GM18517 (cell line): Measurements from ENCODE around the gene SLC10A3.
"Not testable (repeated sequence)": the region's sequence is repeated elsewhere in the genome, so short reads cannot be mapped to it uniquely, and the experiment has no call there.

Experiments
- ATAC-seq: cut with Tn5 transposase; IDR thresholded peaks from one replicate; pipeline ENCODE4 v1.9.1; 2021; ENCODE audit warnings: mild to moderate bottlenecking, moderate library complexity; ENCODE audit not compliant: unreplicated experiment

SLC10A3 gene

DNA sequence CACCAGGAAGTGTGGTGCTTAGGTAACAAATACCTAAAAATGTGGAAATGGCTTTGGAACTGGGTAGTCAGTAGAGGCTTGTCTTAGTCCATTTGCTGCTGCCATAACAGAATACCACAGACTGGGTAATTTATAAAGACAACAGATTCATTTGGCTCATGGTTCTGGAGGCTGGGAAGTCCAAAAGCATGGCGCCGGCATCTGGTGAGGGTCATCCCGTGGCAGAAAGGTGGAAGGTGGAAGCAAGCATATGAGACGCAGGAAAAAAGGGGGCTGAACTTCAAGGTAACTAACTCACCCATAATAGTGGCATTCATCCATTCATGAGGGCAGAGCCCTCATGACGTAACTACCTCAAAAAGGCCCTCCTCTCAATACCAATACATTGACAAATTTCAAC is 19.0 kb upstream of the SLC10A3 start:
- no peak for ATAC-seq

DNA sequence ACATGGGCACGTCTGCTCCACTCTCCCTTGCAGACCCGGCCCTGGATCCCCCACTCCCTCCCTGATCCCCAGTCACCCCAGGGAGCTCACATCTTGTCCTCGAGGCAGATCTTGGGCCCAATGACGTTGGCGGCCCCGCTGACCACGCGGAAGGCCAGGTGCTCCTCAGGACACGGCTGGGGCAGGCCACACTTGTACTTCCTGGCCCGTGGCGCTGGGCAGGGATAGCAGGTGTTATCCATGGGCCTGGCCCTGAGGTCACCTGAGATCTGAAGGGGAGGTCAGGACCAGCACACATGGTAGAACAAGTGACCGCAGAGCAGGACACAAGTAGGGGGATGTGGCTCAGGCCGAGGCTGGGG is 17.9 kb upstream of the SLC10A3 start:
- ATAC-seq, result no peak

DNA sequence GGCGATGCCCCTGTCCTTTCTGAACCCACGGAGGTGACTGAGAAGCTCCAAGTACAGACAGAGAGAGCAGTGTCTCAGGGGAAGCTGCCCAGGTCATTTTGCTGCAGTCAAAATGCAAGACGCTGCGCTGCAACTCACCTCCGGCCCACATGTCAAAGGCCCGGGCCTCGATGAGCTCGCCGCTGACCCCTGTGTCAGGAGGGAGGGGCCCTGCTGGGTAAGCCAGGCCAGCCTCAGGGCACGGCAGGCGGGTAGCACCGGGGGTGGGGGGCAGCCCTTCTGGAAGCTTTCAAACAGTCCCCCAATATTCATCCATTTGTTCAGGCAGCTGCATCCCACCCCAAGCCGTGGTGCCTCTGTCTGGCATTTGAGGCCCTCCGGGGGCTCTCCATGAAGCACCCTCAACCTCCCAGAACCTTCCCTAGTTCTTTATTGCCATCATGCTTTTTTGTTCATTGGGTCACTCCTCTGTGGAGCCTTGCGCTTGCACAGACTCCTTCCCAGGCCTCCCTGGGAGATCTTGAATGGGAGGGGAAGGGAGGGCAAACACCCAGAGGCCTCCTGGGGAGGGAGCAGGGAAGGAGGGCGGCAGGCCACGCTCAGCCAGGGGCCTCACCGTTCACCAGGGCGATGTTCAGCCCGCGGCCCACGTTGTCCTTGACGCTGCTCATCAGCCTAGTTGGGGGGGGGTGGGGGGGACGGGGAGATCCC is 17.4 kb upstream of the SLC10A3 start:
- ATAC-seq, result no peak

DNA sequence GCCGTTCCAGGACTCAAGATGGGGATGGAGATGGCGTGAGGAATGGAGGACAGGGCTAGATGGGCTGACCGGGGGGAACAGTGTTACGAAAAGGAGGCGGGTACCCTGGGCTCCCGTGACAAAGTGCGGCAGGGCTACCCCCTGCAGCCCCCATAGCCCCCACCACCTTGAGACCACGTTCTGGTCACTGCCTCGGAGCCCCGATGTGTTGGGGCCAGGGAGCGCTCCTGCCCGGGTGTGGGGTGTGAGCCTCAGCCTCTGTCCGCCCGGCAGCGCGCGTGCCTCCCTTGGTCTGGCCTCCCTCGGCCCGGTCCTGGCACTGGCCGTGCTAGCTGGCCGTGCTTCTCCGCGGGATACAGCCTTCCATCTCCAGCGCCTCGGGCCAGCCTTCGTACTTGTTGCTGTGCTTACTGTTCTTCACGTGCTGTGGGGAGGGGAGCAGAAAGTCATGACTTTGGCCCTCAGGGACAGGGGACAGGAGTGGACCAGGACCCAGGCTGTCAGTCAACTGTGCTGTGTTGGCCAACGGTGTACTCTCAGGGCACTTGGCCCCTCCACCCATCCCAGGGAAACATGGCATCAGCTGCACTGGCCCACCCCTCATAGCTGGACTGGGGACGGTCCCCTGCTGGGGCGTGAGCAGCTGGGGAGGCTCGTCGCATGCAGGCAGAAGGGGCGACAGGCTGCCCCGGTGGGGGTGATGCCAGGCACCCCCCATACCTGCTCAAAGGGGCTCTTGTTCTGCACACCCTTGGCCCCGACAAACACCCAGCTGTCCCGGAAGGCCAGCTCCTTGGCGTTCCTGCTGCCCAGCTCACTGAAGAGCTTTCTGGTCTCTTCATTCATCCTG is 16.3 kb upstream of the SLC10A3 start:
- no peak for ATAC-seq

DNA sequence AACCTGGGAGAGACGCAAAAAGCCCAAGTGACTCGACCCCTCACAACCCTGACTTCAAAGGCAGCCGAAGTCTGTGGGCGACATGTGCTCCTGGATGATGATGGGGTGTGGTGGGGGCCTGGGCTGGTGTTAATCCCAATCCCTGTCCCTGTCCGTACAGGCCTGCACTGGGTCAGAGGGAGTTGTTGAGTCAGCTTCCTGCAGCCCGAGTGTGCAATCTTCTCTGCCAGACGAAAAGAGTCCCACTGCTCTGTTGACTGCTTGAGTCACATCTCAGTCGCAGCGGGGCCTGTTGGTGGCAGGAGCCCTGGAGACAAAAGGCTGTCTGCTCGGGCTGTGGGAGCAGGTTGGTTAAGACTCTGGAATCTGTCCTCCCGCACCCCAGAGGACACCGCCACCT is 15.3 kb upstream of the SLC10A3 start:
- ATAC-seq, result no peak

DNA sequence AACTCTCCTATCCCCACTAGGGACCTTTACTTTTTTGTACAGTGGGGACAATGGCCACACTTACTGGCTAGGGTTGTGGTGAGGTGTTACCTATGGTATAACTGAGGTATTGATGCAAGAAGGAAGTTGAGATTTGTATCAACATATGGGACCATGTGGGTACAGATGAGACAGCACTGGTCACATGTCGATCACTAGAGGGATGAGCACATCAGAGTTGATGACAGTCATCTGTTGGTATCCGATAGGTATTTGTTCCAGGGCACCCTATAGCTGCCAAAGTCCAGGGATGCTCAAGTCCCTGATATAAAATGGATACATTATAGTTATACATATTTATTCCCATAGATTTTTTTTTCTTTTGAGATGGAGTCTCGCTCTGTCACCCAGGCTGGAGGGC is 12.6 kb upstream of the SLC10A3 start:
- ATAC-seq, result no peak

DNA sequence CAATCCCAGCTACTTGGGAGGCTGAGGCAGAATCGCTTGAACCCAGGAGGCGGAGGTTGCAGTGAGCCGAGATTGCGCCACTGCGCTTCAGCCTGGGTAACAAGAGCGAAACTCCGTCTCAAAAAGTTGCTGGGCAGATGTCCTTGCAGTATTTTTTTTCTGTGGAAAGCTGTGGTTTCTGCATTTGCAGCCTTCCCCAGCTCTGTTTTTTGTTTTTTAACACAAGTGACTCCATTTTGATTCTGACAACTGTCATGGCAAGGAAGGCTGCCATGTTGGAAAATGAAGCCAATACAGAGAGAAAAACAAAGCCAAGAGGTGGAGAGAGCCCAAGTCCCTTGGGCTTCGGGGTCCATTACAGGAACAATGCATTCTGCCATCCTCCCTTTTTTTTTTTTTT is 11.7 kb upstream of the SLC10A3 start:
- ATAC-seq, result no peak

DNA sequence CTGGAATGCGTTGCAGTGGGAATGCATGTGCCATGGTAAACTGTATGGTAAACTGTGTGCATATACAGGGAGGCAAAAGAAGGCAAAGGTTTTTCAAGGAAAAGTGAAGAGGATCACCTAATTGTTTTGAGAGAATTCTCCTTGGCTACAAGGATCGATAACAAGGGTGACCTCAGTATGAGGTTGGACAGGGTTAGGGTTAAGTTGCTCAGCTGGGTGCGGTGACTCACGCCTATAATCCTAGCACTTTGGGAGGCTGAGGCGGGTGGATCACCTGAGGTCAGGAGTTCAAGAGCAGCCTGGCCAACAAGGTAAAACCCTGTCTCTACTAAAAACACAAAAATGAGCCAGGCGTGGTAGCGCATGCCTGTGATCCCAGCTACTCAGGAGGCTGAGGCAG is 11.0 kb upstream of the SLC10A3 start:
- not testable (repeated sequence) for ATAC-seq

DNA sequence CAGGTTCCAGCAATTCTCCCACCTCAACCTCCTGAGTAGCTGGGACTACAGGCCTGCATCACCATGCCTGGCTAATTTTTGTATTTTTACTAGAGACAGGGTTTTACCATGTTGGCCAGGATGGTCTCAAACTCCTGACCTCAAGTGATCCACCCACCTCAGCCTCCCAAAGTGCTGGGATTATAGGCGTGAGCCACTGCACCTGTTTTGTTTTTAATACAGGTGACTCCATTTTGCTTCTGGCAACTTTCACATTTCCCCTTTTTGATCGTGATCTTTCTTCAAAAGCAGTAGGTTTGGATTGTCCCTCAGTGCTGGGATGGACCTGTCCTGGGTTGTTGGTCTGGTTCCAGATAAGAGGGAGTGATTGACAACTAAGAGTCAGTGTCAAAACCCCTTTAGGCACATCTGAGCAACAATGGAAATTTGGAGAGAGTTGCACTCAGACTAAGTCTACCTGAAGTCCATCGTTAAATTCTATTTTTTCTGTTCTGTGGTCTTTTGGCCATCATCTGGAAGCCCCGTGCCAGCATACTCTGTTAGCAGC is 6.2 kb upstream of the SLC10A3 start:
- ATAC-seq, result not testable (repeated sequence)

DNA sequence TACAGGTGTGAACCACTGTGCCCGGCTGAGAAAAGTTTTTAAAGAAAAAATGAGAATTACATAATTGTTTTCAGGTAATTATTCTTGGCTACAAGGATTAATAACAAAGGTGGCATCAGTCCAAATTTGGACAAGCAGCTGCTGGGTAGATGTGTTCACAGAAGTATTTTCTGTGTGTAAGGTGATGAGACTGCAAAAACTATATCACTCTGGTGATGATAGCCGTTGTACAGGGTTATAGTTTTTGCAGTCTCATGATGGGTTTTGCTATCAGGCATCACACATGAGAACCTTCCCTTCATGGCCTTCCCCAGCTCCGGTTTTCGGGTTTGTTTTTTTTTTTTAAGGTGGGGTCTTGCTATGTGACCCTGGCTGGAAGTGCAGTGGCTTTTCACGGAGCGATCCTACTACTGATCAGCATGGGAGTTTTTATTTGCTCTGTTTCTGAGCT is 5.1 kb upstream of the SLC10A3 start:
- no peak for ATAC-seq

DNA sequence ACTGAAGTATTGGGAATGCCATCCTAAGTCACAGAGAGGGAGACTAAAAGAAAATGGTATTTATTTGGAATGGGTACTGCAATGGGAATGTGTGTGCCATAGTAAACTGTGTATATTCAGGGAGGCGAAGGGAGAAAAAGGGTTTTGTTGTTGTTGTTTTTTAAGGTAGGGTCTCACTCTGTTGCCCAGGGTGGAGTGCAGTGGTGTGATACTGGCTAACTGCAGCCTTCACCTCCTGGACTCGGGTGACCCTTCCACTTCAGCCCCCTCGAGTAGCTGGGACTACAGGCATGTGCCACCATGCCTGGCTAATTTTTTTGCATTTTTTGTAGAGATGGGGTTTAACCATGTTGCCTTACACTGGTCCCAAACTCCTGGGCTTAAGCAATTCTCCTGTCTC is 4.3 kb upstream of the SLC10A3 start:
- ATAC-seq, result no peak

DNA sequence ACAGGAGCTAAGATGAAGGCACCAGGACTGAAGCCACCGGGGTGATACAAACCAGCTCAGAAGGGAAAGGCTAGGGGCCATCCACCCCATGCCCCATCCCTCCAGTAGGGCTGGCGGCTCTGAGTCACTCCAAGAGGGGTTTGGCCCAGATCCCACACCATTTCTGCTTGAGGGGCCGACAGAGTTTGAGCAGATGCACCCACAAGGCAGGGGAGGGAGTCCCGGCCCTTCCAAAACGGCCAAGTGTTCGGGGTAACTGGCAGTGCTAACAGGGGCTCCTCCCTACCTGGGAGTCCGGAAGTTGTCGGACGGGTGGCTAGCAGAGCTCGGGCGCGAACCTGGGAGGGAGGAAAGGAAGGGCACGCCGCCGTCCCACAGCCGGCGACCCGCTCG is 412 bp downstream of the SLC10A3 start:
- peak; percentile 11 for ATAC-seq

DNA sequence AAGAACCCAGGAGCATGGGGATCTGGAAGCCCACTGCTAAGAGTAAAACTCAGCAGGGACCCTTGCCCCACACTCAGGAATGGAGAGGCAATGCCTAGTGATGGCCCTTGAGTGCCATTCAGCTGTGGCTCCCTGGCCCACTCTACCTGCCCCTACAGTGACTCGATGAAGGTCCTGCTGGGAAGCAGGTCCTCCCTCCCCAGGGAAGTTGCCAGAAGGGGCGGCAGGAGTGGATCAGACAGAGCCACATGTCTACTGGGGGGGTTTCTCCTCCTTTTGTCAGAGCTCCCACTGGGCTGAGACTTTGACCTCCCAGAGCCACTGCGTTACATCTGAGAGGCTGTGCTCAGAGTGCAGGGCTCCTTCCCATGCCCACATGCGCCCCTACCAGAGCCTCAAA is 1.2 kb downstream of the SLC10A3 start:
- no peak for ATAC-seq

DNA sequence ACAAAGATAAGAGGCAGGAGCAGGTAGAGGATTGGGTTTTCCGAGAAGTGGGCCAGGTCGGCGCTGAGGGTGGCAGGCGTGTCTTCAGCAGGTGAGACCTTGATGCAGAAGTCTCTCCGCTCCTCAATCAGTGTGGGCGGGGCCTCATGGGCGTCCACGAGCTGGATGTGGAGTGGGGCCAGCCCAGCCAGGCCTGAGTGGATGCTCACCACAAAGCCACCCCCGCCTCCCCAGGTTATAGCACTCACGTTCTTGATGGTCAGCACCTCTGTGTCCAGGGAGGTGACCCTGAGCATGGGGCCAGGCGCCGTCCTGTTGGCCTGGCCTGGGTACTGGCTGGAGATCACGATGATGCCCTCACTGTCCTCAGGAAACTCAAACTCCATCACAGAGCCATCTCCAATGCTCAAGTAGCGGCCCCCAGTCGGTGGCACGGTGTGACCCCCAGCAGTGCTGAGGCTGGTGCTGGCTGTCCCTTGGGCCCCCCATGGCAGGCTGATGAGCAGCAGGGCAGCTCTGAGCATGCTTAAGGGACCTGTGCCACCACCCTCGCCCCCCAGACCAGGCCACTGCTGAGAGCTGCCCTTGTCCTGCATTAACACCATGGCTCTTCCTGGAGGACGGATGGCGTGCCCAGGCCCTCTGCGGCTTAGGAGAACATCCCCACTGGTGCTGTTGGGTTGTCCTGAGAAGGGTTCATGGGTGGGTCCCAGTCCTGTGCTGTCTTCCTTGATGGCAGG is 1.9 kb downstream of the SLC10A3 start:
- no peak for ATAC-seq

DNA sequence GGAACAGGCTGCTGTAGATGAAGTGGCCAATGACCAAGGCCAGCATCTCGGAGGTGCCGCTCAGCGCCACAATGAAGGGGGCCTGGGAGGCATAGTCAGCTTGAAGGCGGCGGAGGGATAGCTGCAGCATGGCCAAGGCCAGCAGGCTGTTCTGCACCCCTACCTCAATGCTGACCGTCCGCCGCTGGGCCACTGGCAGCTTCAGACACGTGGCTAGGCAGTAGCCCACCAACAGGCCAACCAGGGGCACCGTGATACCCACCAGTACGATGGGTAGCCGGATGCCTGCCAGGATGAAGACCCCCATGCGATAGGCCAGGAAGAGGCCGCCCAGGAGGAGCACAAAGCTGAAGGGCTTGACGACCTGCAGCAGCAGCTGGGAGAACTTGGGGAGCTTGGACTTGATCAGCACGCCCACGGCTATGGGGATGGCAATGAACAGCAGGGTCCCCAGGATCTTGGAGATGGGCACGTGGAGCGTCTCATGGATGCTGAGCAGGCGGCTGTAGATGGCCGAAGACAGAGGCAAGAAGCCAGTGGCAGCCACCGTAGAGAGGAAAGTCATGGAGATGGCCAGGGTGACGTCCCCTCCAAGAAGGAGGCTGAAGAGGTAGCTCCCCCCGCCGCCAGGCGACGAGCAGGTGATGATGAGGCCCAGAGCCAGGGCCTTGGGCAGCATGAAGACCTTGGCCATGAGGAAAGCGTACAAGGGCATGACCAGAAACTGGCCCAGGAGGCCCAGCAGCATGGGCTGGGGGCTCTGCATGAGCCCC is 2.7 kb downstream of the SLC10A3 start:
- ATAC-seq, result no peak

DNA sequence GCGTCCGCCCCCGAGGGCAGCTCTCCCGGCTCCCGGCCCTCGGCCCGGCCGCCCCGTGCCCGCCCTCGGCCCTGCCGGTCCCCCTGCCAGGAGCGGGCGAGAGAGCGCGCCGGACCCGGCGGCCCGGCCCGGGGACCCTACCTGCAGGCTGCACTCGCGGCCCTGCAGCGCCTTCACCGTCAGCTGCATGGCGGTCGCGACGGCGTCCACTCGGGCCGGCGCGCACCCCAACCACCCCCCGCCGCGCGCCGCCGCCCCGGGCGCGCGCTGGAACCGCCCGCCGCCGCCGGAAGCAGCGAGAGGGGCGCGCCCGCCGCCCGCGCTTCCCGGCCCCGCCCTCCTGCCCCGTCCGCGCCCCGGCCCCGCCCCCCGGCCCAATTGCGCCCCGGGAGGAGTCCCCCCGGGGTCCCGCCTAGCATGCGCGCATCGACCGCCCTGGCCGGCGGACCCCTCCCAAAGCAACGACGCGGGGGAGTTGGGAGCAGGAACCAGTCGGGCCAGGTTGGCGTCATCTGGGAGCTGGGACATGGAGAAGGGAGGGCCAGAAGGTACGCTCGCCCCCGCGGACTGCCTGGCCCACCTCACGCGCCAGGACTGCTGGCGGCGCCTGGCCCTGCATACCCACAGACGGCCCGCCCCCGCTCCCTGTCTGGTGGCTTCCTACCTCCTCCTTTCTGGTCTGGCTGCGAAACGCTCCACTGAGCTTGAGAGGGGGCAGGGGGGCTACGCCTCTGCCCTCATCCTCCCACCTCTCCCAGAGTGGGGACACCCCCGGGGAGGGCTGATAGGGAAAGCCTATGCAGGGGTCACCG is 3.8 kb downstream of the SLC10A3 start, which contains the start of gene UBL4A:
TSS of gene UBL4A (minus strand) at position 220 of the 812 bp plus-strand sequence. CDS start at position 189, 31 bp downstream.
- no peak for ATAC-seq

DNA sequence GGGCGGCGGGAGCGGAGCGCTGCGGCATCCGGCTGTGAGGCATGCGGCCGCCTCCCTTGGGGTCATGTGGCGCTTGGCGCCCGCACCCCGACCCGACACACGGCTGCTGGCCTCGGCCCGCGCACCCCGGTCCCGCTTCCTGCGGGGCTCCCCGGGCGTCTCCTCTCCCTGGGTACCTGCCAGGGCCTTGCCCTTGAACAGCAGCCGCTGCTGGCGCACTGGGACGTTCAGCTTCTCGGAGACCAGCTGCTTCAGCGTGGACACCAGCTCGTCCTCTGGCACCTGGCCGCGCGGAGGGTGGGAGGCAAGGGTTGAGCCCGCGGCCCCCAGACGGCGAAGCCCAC is 4.4 kb downstream of the SLC10A3 start:
- no peak for ATAC-seq

DNA sequence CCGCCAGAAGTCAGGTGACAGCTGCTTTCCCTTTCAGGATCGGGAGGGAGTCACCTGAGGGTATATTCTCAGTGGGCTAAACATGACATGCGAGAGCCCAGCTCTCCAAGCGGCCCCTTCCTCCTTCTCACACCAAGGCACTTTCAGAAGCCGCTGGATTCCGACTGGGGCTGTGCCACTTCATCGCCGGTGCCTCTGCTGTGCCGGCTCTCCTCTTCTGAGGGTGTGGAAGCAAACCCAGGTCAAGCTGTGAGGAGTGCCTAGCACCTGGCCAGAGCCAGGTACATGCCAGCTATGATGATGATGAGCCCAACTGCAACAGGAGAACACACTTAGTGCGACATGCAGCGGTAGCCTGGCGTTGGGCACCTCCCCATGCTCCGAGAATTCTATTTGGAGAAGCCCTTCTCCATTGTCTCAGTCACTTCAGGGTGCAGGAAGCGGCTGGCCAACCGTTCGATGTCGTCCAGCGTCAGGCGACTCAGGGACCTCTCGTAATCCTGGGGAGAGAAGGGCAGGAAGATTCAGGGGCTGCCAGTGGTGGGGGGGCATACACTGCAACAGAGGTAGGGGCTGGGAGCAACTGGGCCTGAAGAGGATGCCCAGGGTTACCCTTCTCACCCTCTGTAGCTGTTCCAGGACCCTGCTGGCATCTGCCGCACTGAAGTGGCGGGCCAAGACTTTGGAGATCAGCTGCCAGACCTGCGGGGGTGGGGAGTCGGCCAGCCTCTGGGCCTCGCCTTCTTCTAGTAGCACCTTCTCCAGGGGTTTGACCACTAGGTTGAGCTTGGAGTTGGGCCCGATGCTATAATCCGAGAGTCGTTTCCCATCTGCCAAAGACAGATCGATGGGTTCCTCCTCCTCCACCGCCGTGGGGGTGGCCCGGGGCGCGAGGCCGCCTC is 5.0 kb downstream of the SLC10A3 start:
- ATAC-seq, result no peak
